Right lobe of liver (tissue), 6 donors: ENCODE measurements around the gene RPTOR. TPM values are rescaled to one million over a fixed set of nuclear protein-coding genes. Genes with fewer than 3 reads are reported as not detected.

Experiments
- ATAC-seq, 4 donors: fragments of 200-7000 bp; cut with Tn5 transposase; one replicate each; pipeline ENCODE4 v1.9.1; 2020; ENCODE audit warnings: mild to moderate bottlenecking in 4 of 4, moderate library complexity in 4 of 4
- DNase-seq, 3 donors: peaks; one replicate each; pipeline ENCODE4 v3.0.0-alpha.2; 2020
- H3K27ac ChIP-seq, 3 donors: fragments of 200-600 bp; one replicate each; pipeline ENCODE4 v1.8.0; 2022
- H3K27me3 ChIP-seq, 2 donors: fragments of 200-600 bp; one replicate each; pipeline ENCODE4 v1.8.0; 2022
- H3K36me3 ChIP-seq, 4 donors: fragments of 200-600 bp; sonication (generic) in 1 of 4; one replicate each; pipeline versions ENCODE4 v1.5.1 to v1.8.0; 2017 to 2022; ENCODE audit warnings: control low read depth in 1 of 4
- H3K4me1 ChIP-seq, 4 donors: fragments of 200-600 bp; sonication (generic) in 1 of 4; one replicate each; pipeline versions ENCODE4 v1.5.1 to v1.8.0; 2017 to 2022; ENCODE audit warnings: control low read depth in 1 of 4
- H3K4me3 ChIP-seq, 3 donors: fragments of 200-600 bp; one replicate each; pipeline ENCODE4 v1.8.0; 2022
- H3K9me3 ChIP-seq, 4 donors: fragments of 200-600 bp; sonication (generic) in 1 of 4; one replicate each; pipeline versions ENCODE4 v1.5.1 to v1.8.0; 2017 to 2022; ENCODE audit warnings: control low read depth in 1 of 4
- POLR2A ChIP-seq: fragments of 450-650 bp; IDR thresholded peaks from one replicate; pipeline ENCODE4 v1.6.1; 2017; ENCODE audit warnings: antibody characterized with exemption, mild to moderate bottlenecking
- WGBS: methylation state at CpG from one replicate; pipeline ENCODE4 v1.1.6; 2018; ENCODE audit warnings: low coverage, low lambda C conversion rate; ENCODE audit not compliant: insufficient coverage; ENCODE audit errors: missing lambda C conversion rate; 5-methylcytosine and 5-hydroxymethylcytosine counted together
- intact Hi-C, 2 donors: fragments of 100-400 bp; cut with DNase I; formaldehyde crosslinking; loops; one replicate each; pipeline versions ENCODE4 v1.11.2 to v1.14.1; 2022
- total RNA-seq, 6 experiments: library from RNA; depleted of rRNA in 2 of 6; stranded (reverse); fragments of >200 nt in 2 of 6; fragmentation: NEBNext Ultra II Directional in 3 of 6; extraction: Animal tissue kit (Norgen Biotek cat#: 25700) in 3 of 6; gene quantifications; one replicate each; pipeline versions ENCODE4 v1.1.0 to v1.2.4, GENCODE V29; 2016 to 2023
- TF ChIP-seq, protein P1 (sequence below), 4 donors: fragments of 200-600 bp in 3 of 4; fragments of 450-650 bp in 1 of 4; IDR thresholded peaks; one replicate each; pipeline versions ENCODE4 v1.5.1 to v1.8.0; 2016 to 2022; ENCODE audit warnings: antibody characterized with exemption in 4 of 4, mild to moderate bottlenecking in 2 of 4
- donor health status: DM: no; HTN: yes; CAD: no.
- donor health status: DM: no; HTN: no; CAD: no.
- donor health status: DM: no; HTN: no; CAD: no.
- donor health status: DM: no; HTN: yes; CAD: no.
- donor health status: DM: no; HTN: yes; CAD: no.

Gene RPTOR
- total RNA-seq, 6 experiments from 2014 or later, result 13.1 to 24.0 (median 15.5) TPM

DNA sequence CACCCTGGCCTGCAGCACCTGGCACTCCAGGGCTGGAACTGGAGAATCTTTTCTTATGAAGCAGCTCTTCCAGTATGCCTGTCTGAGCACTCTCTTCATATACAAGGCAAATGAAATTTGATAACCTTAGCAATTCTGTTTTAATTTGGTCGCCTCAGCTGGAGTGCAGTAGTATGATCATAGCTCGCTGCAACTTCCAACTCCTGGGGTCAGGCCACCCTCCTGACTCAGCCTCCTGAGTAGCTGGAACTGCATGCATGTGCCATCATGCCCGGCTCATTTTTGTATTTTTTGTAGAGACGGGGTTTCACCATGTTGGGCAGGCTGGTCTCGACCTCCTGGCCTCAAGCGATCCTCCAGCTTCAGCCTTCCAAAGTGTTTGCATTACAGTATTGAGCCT lies 306.2 kb downstream of the RPTOR start:
- Histone ChIP-seq H3K27me3 (no peaks in the 10 kb centered on the region), H3K27ac (no peak overlapping the region), H3K4me1 (no peaks in the 10 kb centered on the region), H3K4me3 (no peak overlapping the region), H3K36me3 (no peaks in the 10 kb centered on the region), H3K9me3 (no peaks in the 10 kb centered on the region)
- DNase-seq, result no peak
- WGBS, result 93% methylated on average over 3 of the region's 6 CpGs
- intact Hi-C loops, result no loop called here
- ATAC-seq, result no peak
- TF ChIP-seq, protein P1, sequence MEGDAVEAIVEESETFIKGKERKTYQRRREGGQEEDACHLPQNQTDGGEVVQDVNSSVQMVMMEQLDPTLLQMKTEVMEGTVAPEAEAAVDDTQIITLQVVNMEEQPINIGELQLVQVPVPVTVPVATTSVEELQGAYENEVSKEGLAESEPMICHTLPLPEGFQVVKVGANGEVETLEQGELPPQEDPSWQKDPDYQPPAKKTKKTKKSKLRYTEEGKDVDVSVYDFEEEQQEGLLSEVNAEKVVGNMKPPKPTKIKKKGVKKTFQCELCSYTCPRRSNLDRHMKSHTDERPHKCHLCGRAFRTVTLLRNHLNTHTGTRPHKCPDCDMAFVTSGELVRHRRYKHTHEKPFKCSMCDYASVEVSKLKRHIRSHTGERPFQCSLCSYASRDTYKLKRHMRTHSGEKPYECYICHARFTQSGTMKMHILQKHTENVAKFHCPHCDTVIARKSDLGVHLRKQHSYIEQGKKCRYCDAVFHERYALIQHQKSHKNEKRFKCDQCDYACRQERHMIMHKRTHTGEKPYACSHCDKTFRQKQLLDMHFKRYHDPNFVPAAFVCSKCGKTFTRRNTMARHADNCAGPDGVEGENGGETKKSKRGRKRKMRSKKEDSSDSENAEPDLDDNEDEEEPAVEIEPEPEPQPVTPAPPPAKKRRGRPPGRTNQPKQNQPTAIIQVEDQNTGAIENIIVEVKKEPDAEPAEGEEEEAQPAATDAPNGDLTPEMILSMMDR (IDR thresholded peaks at IDR 0.05), result no peak
- TF ChIP-seq POLR2A, result no peak

DNA sequence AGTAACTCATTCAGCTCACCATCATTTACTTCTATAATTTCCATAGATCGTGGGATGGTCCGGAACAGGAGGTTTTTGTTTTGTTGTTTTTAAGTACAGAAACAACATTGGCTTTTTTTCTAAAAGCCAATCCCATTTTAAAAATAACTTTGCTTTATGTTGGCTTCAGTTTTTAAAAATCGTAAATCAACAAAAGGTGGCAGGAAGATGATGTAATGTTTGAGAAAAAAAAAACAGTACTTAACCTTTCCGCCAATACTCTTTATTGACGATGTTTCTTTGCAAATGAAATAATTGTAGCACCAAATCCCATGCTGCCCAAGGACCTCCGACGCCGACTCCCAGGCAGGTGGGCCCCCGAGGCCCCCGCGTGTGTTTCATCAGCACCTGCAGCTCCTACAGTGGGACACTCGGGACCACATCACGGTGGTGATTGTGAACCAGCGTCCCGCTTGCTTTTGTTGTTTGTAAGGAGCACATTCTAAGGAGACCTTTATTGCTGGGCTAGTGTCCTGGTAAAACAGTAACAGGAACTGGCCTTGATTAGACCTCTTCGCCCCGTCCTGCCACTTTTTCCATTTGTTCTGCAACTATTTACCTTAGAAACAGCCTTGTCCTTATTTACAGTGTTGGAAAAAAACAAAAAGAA lies 306.8 kb downstream of the RPTOR start:
- H3K27me3 ChIP-seq, result no peaks in the 10 kb centered on the region
- intact Hi-C loops, result no loop called here
- no peak overlapping the region for H3K4me3 ChIP-seq
- H3K9me3 ChIP-seq, result no peaks in the 10 kb centered on the region
- TF ChIP-seq POLR2A, result no peak
- TF ChIP-seq, protein P1 (IDR thresholded peaks at IDR 0.05), result no peak
- ATAC-seq (no peak), DNase-seq (no peak)
- 83% methylated on average over 17 of the region's 17 CpGs for WGBS
- H3K27ac ChIP-seq, result no peak overlapping the region
- no peaks in the 10 kb centered on the region for H3K36me3 ChIP-seq
- H3K4me1 ChIP-seq, result no peaks in the 10 kb centered on the region

GRCh38 chr17:80852476-80853015 lies 307.9 kb downstream of the RPTOR start:
- H3K4me1 ChIP-seq, result no peaks in the 10 kb centered on the region
- no peaks in the 10 kb centered on the region for H3K27me3 ChIP-seq
- intact Hi-C loops, result no loop called here
- no peak overlapping the region for H3K4me3 ChIP-seq
- DNase-seq (peak in 1 of 3 donors; percentile 36), ATAC-seq (no peak)
- no peaks in the 10 kb centered on the region for H3K36me3 ChIP-seq
- H3K9me3 ChIP-seq, result no peaks in the 10 kb centered on the region
- WGBS, result 94% methylated on average over 9 of the region's 11 CpGs
- no peak overlapping the region for H3K27ac ChIP-seq
- no peak for TF ChIP-seq POLR2A
- TF ChIP-seq, protein P1 (IDR thresholded peaks at IDR 0.05), result no peak

GRCh38 chr17:80853076-80853475 lies 308.4 kb downstream of the RPTOR start:
- DNase-seq (peak in 1 of 3 donors; percentile 31), ATAC-seq (no peak)
- Histone ChIP-seq H3K9me3 (no peaks in the 10 kb centered on the region), H3K27ac (no peak overlapping the region), H3K4me3 (no peak overlapping the region), H3K27me3 (no peaks in the 10 kb centered on the region), H3K4me1 (no peaks in the 10 kb centered on the region), H3K36me3 (no peaks in the 10 kb centered on the region)
- intact Hi-C loops, result no loop called here
- 79% methylated on average over 9 of the region's 16 CpGs for WGBS
- TF ChIP-seq, protein P1 (IDR thresholded peaks at IDR 0.05), result no peak
- no peak for TF ChIP-seq POLR2A
